MM.1S (cell line): ENCODE data around the gene SIX3.

Source experiments
- DNase-seq: peaks from one replicate; pipeline ENCODE4 v3.0.0-alpha.2; 2015
- H2AFZ ChIP-seq: fragments of 300-600 bp; sonication (generic); 2 replicates; pipeline ENCODE4 v1.6.0; 2016; ENCODE audit warnings: antibody characterized with exemption, low read length
- H3F3A ChIP-seq: fragments of 300-600 bp; sonication (generic); 2 replicates; pipeline ENCODE4 v1.6.1; 2016; ENCODE audit warnings: mild to moderate bottlenecking, antibody characterized with exemption, low read length, moderate library complexity, mixed read lengths; ENCODE audit not compliant: insufficient read depth
- H3K27ac ChIP-seq: fragments of 300-600 bp; sonication (generic); 2 replicates; pipeline ENCODE4 v1.5.1; 2016; ENCODE audit warnings: mild to moderate bottlenecking, low read length
- H3K27me3 ChIP-seq: fragments of 300-600 bp; sonication (generic); replicated peaks from 2 replicates; pipeline ENCODE4 v1.6.0; 2016; ENCODE audit warnings: low read length; ENCODE audit not compliant: insufficient read depth
- H3K36me3 ChIP-seq: fragments of 300-600 bp; sonication (generic); replicated peaks from 2 replicates; pipeline ENCODE4 v1.6.1; 2016; ENCODE audit warnings: mild to moderate bottlenecking, low read length, mixed read lengths; ENCODE audit not compliant: insufficient read depth
- H3K4me1 ChIP-seq: fragments of 300-600 bp; sonication (generic); 2 replicates; pipeline ENCODE4 v1.6.1; 2016; ENCODE audit warnings: low read length, mixed read lengths
- H3K4me2 ChIP-seq: fragments of 300-600 bp; sonication (generic); 2 replicates; pipeline ENCODE4 v1.6.0; 2016; ENCODE audit warnings: low read depth, low read length
- H3K4me3 ChIP-seq: fragments of 300-600 bp; sonication (generic); 2 replicates; pipeline ENCODE4 v1.5.1; 2016; ENCODE audit warnings: low read length, mixed read lengths
- H3K79me2 ChIP-seq: fragments of 300-600 bp; sonication (generic); 2 replicates; pipeline ENCODE4 v1.6.1; 2016; ENCODE audit warnings: mixed run types, low read length, mixed read lengths
- H3K9ac ChIP-seq: fragments of 300-600 bp; sonication (generic); 2 replicates; pipeline ENCODE4 v1.6.1; 2016; ENCODE audit warnings: low read length, mixed read lengths
- H3K9me2 ChIP-seq: fragments of 300-600 bp; sonication (generic); replicated peaks from 2 replicates; pipeline ENCODE4 v1.6.1; 2016; ENCODE audit warnings: mild to moderate bottlenecking, low read length, mixed read lengths; ENCODE audit not compliant: insufficient read depth
- H3K9me3 ChIP-seq: fragments of 300-600 bp; sonication (generic); replicated peaks from 2 replicates; pipeline ENCODE4 v1.6.1; 2016; ENCODE audit warnings: mild to moderate bottlenecking, low read length, mixed read lengths; ENCODE audit not compliant: insufficient read depth
- H4K20me1 ChIP-seq: fragments of 300-600 bp; sonication (generic); 2 replicates; pipeline ENCODE4 v1.6.1; 2016; ENCODE audit warnings: mild to moderate bottlenecking, low read length, moderate library complexity, mixed read lengths; ENCODE audit not compliant: insufficient read depth
- CTCF ChIP-seq: fragments of 300-600 bp; sonication (generic); IDR thresholded peaks from 2 replicates; pipeline ENCODE4 v1.5.1; 2016; ENCODE audit warnings: antibody characterized with exemption, low read length, mixed read lengths
- EZH2 ChIP-seq: fragments of 300-600 bp; sonication (generic); optimal IDR thresholded peaks from 2 replicates; pipeline ENCODE3; 2017; ENCODE audit warnings: low read depth, mild to moderate bottlenecking, antibody characterized with exemption, low read length, mixed read lengths
- EZH2phosphoT487 ChIP-seq: fragments of 300-600 bp; sonication (generic); IDR thresholded peaks from 2 replicates; pipeline ENCODE4 v1.6.1; 2018; ENCODE audit warnings: antibody characterized with exemption, low read length

SIX3 gene

GRCh38 chr2:44940732-44941464 is 604 bp upstream of the SIX3 start:
- TF ChIP-seq CTCF (no peak), EZH2phosphoT487 (no peak), EZH2 (no peak)
- Histone ChIP-seq H3F3A (no peaks in the 10 kb centered on the region), H3K4me1 (no peaks in the 10 kb centered on the region), H3K9ac (no peak overlapping the region), H2AFZ (0 out of 2 replicates have a peak overlapping the region, but pooled peaks have one; percentile 77), H3K9me2 (no peaks in the 10 kb centered on the region), H3K27me3 (peaks cover 61% of the 10 kb centered on the region), H3K4me3 (peak overlapping the region; percentile 56), H3K36me3 (no peaks in the 10 kb centered on the region), H3K79me2 (no peaks in the 10 kb centered on the region), H4K20me1 (no peaks in the 10 kb centered on the region), H3K27ac (no peak overlapping the region), H3K9me3 (no peaks in the 10 kb centered on the region), H3K4me2 (peak overlapping the region; percentile 83)
- DNase-seq, result no peak

- Histone ChIP-seq H3K27me3 (peaks cover 46% of the 10 kb centered on the region), H3K4me2 (peak overlapping the region; percentile 39; the same call in 1 of the 2 replicates), H3K9ac (no peak overlapping the region), H3K9me3 (no peaks in the 10 kb centered on the region), H3F3A (no peaks in the 10 kb centered on the region), H3K9me2 (no peaks in the 10 kb centered on the region), H2AFZ (no peak overlapping the region), H3K36me3 (no peaks in the 10 kb centered on the region), H3K79me2 (no peaks in the 10 kb centered on the region), H4K20me1 (no peaks in the 10 kb centered on the region), H3K4me3 (peak overlapping the region; percentile 20; the same call in 1 of the 2 replicates), H3K4me1 (no peaks in the 10 kb centered on the region), H3K27ac (no peak overlapping the region)
- TF ChIP-seq CTCF (no peak), EZH2 (no peak), EZH2phosphoT487 (no peak)
- no peak for DNase-seq
Observed at GRCh38 chr2:44942304-44943030, 965 bp downstream of the SIX3 start.

DNA sequence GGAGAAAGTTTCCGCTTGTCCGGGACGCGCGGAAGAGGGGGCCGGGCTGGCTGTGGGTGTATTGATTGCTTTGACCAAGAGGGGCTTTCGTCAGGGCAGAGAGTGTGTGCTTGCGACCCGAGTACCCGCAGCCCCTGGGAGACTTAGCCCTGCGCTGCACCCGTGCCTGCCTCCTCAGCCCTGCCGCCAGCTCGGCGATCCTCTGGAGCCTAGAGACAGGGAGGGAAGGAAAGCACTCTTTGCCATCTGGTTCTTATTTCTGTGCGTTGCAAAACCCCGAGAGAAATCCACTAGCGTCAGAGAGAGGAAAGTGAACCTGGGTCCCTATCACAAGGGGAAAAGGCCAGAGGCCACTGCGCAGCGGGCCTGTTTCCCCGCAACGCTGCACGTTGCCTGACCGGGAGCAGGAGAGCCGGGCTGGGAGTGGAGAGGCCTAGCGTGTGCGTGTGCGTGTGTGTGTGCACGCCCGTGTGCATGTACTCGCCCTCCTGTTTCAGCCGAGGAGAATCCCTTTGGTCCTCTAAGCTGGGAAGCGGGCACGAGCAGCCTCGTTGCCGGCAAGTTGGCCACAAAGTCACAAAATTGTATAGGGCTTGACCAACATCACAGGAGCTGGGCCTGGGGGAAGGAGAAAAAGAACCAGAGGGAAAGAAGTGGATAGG is 1.7 kb downstream of the SIX3 start:
- H3F3A ChIP-seq, result no peaks in the 10 kb centered on the region
- H3K36me3 ChIP-seq, result no peaks in the 10 kb centered on the region
- no peak overlapping the region for H2AFZ ChIP-seq
- H3K9me2 ChIP-seq, result no peaks in the 10 kb centered on the region
- H3K27me3 ChIP-seq, result peaks cover 39% of the 10 kb centered on the region
- TF ChIP-seq EZH2phosphoT487 (no peak), CTCF (no peak)
- H3K9me3 ChIP-seq, result no peaks in the 10 kb centered on the region
- DNase-seq, result no peak
- H3K4me2 ChIP-seq, result no peak overlapping the region
- H3K27ac ChIP-seq, result no peak overlapping the region
- no peaks in the 10 kb centered on the region for H4K20me1 ChIP-seq
- H3K4me3 ChIP-seq, result no peak overlapping the region
- no peaks in the 10 kb centered on the region for H3K79me2 ChIP-seq
- no peak overlapping the region for H3K9ac ChIP-seq
- no peaks in the 10 kb centered on the region for H3K4me1 ChIP-seq
